ENCODE data around the gene CFAP73.

The CFAP73 gene

GRCh38 chr12:113142886-113143332, 6.6 kb upstream of the CFAP73 start:
- DNase-seq, result no peak

- no peak for DNase-seq
Observed at GRCh38 chr12:113143959-113144358, 5.6 kb upstream of the CFAP73 start.

- no peak for DNase-seq
Observed at GRCh38 chr12:113144806-113145205, 4.7 kb upstream of the CFAP73 start.

GRCh38 chr12:113145720-113146551, 3.6 kb upstream of the CFAP73 start:
- no peak for DNase-seq

GRCh38 chr12:113146999-113147398, 2.5 kb upstream of the CFAP73 start:
- no peak for DNase-seq

GRCh38 chr12:113151655-113152054, 2.1 kb downstream of the CFAP73 start:
- no peak for DNase-seq

- DNase-seq, result no peak
Observed at GRCh38 chr12:113152196-113152834, 2.8 kb downstream of the CFAP73 start.

- DNase-seq, result peak; percentile 65
Observed at GRCh38 chr12:113152835-113153814, 3.6 kb downstream of the CFAP73 start.

- DNase-seq, result peak; percentile 18
Observed at GRCh38 chr12:113154351-113154973, 4.9 kb downstream of the CFAP73 start.

- no peak for DNase-seq
Observed at GRCh38 chr12:113155060-113155459, 5.5 kb downstream of the CFAP73 start.

GRCh38 chr12:113155646-113156045, 6.1 kb downstream of the CFAP73 start:
- DNase-seq, result no peak

- DNase-seq, result no peak
Observed at GRCh38 chr12:113157218-113157859, 7.8 kb downstream of the CFAP73 start.

- no peak for DNase-seq
Observed at GRCh38 chr12:113158439-113159203, 9.1 kb downstream of the CFAP73 start.

GRCh38 chr12:113159937-113160336, 10.4 kb downstream of the CFAP73 start:
- DNase-seq, result no peak

GRCh38 chr12:113161415-113162016, 12.0 kb downstream of the CFAP73 start:
- no peak for DNase-seq

GRCh38 chr12:113162102-113163029, 12.8 kb downstream of the CFAP73 start:
- DNase-seq, result no peak

GRCh38 chr12:113163030-113163360, 13.5 kb downstream of the CFAP73 start:
- DNase-seq, result no peak

- no peak for DNase-seq
Observed at GRCh38 chr12:113164014-113164413, 14.5 kb downstream of the CFAP73 start.

GRCh38 chr12:113165521-113166450, 16.3 kb downstream of the CFAP73 start:
- DNase-seq, result no peak
